ENCODE measurements around the gene UBE2D2.
A peak's percentile ranks its signal among the peaks of the same experiment; 100 is the strongest.

UBE2D2 gene

GRCh38 chr5:139663207-139664085, 102.3 kb downstream of the UBE2D2 start:
- DNase-seq: peak; percentile 27

DNA sequence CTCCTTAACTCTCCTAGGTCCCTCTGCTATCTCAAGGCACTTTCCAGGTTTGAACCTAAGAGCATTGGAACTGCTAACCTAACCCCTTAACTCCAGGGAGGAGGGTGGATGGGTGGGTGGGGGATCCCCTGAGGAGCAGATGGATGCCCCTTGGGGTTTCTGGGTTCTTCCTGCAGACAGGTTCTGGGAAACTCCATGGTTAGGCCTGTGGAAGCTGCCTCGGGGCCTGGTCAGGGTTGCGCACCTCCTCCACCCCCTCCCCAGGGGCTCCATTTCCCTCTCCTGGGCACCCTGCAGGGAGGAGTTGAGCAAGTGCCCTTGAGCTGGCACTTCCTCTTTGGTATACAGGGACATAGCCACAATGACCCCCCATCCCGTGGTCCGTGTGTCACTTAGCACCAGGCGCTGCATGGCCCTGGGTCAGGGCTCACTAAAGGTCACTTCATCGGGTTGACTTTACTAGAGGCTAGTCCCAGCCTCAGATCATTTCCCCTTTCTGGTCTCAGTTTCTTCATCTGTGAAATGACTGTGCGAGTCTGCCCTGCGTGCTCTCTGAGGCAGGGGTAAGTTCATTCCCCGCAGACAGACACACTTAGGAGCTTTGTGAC, 103.1 kb downstream of the UBE2D2 start:
- peak; percentile 100 for DNase-seq

DNA sequence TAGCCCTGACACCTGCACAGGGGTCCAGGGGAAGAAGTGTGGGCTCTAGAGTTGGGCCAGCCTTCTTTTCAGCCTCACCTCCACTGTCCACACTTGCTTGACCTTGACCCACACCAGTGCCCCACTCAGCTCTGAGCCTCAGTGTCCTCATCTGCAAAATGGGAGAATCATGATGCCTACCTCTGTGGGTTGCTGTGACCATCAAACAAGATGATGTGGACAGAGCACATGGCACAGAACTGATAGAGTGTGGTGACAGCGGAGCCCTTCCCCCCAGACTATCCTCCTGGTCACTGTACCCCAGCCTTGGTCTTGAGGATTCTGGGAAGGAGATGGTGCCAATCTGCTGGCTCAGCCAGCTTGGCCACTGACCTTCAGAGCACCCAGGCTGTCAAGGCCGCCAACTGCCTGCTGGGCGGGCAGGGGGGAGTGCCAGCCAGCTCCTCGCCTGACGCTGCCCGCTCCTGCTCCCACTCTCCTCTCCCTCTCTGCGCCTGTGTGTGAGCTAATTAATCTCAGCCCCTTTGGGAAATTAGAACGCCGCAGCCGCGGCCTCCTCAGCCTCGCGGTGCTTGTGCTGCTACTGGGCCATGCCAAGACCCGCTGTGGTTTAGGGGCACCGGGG, 103.7 kb downstream of the UBE2D2 start:
- DNase-seq: no peak

DNA sequence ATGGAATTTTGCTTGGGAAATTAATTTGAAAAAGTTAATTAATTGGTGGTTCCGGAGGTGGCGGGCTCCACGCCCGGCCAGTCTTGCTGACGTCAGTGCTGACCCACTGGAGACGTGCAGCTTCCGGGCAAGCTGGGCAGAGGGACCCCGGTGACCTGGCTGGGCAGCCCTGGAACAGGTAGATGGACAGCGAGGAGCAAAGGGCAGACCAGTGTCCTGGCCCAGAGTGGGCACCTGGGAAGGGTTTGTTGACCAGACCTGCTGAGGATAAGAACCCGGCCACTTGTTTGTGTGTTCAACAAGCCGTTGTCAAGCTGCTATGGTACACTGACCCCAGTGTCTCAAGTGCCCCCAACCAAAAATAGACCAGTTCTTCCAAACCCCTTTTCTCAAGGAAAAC, 104.5 kb downstream of the UBE2D2 start:
- no peak for DNase-seq

GRCh38 chr5:139666551-139666950, 105.4 kb downstream of the UBE2D2 start:
- no peak for DNase-seq

DNA sequence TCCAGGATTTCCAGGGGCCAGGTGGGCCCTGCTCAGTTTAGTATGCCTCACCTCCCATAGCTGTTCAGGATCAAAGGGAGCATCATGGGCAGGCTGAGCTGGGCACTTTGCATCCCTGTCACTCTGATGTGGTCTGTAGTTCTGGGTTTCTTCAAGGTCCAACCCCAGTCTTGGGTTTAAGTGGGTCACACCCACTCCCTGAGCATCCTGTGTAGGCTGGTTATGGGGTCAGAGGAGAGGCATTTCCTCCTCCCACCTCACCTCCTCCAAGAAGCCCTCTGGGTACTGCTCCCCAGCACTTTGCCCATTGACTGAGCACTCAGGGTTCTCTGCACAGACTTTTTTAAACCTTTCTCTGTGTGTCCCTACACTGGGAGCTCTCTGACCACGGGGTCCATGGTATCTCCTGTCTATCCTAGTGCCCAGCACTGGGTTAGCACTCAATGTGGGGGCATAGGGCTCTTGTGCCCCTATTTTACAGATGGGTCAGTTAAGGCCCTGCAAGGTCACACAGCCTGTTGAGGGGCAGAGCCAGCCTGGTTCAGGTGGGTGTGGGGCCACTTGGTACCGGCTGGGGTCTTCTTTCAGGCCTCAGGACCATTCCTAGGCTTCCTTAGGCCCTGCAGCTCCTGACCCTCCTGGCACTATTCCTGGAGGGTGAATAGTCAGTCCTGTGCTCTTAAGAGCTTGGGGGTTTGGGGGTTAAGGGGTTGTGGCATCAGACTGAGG, 106.0 kb downstream of the UBE2D2 start:
- no peak for DNase-seq

GRCh38 chr5:139667730-139668063, 106.6 kb downstream of the UBE2D2 start:
- DNase-seq: no peak

GRCh38 chr5:139668064-139668880, 107.1 kb downstream of the UBE2D2 start:
- peak; percentile 82 for DNase-seq

DNA sequence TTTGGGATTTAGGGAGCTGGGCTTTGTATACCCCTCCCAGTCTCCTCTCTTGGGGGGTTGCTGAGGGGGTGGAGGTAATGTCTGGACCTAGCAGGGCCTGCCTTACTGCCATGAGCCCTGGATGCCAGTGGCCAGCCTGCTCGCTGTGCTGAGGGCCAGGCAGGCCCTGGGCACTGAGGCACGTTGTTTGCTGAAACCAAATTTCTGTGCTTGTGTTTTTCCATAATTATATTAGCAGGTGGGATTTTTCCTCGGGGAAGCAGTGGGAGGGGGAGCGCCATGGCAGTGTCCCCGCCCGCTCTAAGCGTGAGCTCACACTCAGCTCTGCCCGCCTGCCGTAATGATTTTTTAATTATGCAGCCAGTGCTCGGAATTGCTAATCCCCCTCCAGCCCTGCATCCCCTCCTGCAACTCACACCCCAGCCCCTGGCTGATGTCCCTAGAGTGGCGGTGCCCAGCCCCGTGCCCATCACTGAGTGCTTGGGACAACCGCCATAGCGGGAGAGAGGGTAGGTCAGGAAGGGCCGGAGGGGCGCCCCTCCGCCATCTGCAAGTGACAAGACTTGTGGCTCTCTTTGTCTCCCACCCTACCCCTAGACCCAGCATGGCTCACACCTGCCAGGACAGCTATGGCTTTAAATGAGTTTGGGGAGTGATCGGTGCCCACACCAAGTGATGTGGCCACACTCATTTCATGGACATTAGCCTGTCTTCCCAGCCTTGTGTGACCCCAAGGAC, 108.0 kb downstream of the UBE2D2 start:
- DNase-seq: no peak

GRCh38 chr5:139669662-139670368, 108.7 kb downstream of the UBE2D2 start:
- DNase-seq: no peak

GRCh38 chr5:139670369-139671095, 109.4 kb downstream of the UBE2D2 start:
- no peak for DNase-seq

- DNase-seq: peak; percentile 61
Observed at GRCh38 chr5:139671096-139671841, 110.1 kb downstream of the UBE2D2 start.

GRCh38 chr5:139675213-139675612, 114.1 kb downstream of the UBE2D2 start:
- no peak for DNase-seq

DNA sequence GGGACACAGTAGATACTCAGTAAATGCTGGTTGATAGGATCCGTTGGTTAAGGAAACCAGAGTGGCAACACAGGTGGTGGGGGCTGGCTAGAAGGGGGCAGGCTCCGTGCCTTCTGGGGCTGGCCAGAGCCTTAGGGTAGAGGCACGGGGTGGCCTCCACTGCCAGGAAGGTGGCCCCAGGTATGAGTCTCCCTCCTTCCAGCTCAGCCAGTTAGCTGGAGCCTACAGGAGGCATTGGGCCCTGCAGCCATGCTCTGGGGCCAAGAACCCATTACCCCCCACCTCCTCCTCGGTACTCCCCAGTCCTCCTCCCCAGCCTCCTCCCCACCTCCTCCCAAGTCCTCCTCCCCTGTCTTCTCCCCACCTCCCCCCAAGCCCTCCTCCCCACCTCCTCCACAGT, 114.7 kb downstream of the UBE2D2 start:
- DNase-seq: no peak

DNA sequence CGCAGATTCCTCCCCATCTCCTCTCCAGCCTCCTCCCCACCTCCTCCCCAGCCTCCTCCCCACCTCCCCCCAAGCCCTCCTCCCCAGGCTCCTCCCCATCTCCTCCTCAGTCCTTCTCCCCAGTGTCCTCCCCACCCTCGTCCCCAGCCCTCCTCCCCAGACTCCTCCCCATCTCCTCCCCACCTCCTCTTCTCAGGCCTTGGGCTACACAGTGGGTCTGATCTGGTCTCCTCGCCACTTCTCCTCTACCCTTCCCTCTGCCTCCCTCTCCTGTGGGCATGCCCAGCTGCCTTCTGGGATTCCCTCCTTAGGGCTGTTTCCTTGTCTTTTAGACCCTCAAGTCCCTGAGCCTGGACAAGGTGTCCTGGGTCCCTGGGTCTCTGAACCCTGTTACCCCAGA, 115.3 kb downstream of the UBE2D2 start:
- DNase-seq: no peak

DNA sequence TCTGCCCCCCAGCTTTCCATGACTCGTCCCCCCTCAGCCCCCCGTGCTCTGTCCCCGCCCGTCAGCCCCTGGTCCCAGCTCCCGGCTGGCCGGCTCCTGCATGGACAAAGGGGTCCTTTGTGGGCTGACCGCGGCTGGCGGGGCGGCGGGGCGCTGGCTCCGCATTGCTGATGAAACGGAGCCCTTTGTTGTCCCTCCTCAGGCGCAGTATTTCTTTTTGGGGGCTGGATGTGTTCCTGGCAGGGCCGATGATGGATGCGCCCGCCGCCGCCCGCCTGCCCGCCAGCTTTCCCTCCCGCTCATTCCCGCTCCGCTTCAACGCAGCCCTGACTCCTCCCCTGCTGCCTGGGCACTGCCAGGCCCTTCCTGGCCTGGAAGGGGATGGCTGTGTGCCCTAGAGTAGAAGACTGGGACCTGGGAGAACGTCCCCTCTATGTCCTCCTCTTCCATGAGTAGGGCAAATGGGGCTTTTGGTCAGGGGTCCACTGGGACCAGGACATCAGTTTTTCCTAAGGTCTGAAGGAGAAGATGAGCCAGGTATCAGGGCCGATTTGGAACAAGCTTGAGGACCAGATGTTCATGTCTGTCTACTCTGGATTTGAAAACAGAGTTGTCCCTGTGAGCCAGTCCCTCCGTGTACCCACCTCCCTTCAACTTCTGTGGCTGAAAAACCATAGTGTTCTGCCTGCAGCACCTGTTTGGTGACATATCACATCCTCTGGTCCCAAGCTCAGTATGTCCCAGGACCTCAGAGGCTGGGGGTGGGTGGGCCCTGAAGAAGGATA, 116.0 kb downstream of the UBE2D2 start:
- DNase-seq: no peak
